HCT116 (cell line): ENCODE measurements around the gene HNRNPL. TPM values are rescaled to one million over a fixed set of nuclear protein-coding genes. Genes with fewer than 3 reads are reported as not detected.

Source experiments
- ATAC-seq: fragments of 200-7000 bp; cut with Tn5 transposase; 2 replicates; pipeline ENCODE4 v1.9.1; 2020; ENCODE audit warnings: mild to moderate bottlenecking, moderate library complexity
- BruUV-seq: library from RNA; stranded (reverse); fragments of 400-500 nt; replicated peaks from 2 replicates; lab custom pipeline; 2021; lab: Mats Ljungman, UMichigan
- CTCF ChIA-PET: fragments of 300-600 bp; sonication (Branson Sonifier 250); formaldehyde crosslinking; loops from one replicate; lab custom pipeline; 2021; ENCODE audit warnings: antibody characterized with exemption; lab: Charles Lee
- POLR2A ChIA-PET: fragments of 300-600, 350-600 bp; sonication (Branson Sonifier 250); formaldehyde crosslinking; loops from one replicate; lab custom pipeline; 2021; ENCODE audit warnings: antibody characterized with exemption; lab: Charles Lee
- RAD21 ChIA-PET, 2 experiments: fragments of 300-600 bp; sonication (Branson Sonifier 250); formaldehyde crosslinking; loops; one replicate each; lab custom pipeline; 2023; ENCODE audit warnings: low total read pairs in 2 of 2; ENCODE audit not compliant: uncharacterized antibody in 2 of 2, unreplicated experiment in 2 of 2, low non-redundant PET in 1 of 2; lab: Charles Lee
- DNase-seq: peaks from one replicate; pipeline ENCODE4 v3.0.0-alpha.2; 2010; ENCODE audit warnings: low read depth, low spot score
- H2AFZ ChIP-seq: fragments of 200-600 bp; shearing (Covaris generic), sonication (generic); 2 replicates; pipeline ENCODE4 v1.6.1; 2017; ENCODE audit warnings: low read depth, mixed run types, mixed read lengths, antibody characterized with exemption, low read length; ENCODE audit not compliant: poor library complexity, severe bottlenecking
- H3K27ac ChIP-seq: 2 replicates; pipeline ENCODE4 v1.5.1; 2012; ENCODE audit warnings: low read depth, low read length
- H3K27me3 ChIP-seq: fragments of 200-600 bp; sonication (generic); 2 replicates; pipeline ENCODE4 v1.6.1; 2016; ENCODE audit warnings: mixed run types, low read length, mixed read lengths; ENCODE audit not compliant: insufficient read depth
- H3K36me3 ChIP-seq, 2 experiments: fragments of 200-500 bp in 1 of 2; fragments of 200-600 bp in 1 of 2; sonication (Bioruptor generic) in 1 of 2; sonication (generic) in 1 of 2; 2 replicates each; pipeline versions ENCODE4 v1.5.1 to v1.6.1; 2014 to 2016; ENCODE audit warnings: low read length in 2 of 2, inconsistent platforms in 1 of 2, mixed read lengths in 1 of 2, mixed run types in 1 of 2; ENCODE audit not compliant: insufficient read depth in 2 of 2, control insufficient read depth in 1 of 2
- H3K4me1 ChIP-seq, 2 experiments: fragments of 200-600 bp in 1 of 2; sonication (generic) in 1 of 2; 2 replicates each; pipeline versions ENCODE4 v1.5.1 to v1.6.1; 2012 to 2017; ENCODE audit warnings: low read length in 2 of 2, inconsistent platforms in 1 of 2, mild to moderate bottlenecking in 1 of 2, mixed read lengths in 1 of 2, mixed run types in 1 of 2, moderate library complexity in 1 of 2; ENCODE audit not compliant: insufficient read depth in 2 of 2, control insufficient read depth in 1 of 2
- H3K4me2 ChIP-seq: fragments of 200-600 bp; sonication (generic); 2 replicates; pipeline ENCODE4 v1.6.1; 2017; ENCODE audit warnings: mixed run types, low read length, mixed read lengths
- H3K4me3 ChIP-seq, 2 experiments: fragments of 200-600 bp in 1 of 2; sonication (generic) in 1 of 2; replicated peaks in 1 of 2; 2 replicates each; pipeline ENCODE4 v1.5.1; 2011 to 2016; ENCODE audit warnings: low read length in 2 of 2, control low read depth in 1 of 2, low read depth in 1 of 2, mild to moderate bottlenecking in 1 of 2, mixed read lengths in 1 of 2, mixed run types in 1 of 2
- H3K79me2 ChIP-seq: fragments of 200-600 bp; sonication (generic); 2 replicates; pipeline ENCODE4 v1.6.1; 2017; ENCODE audit warnings: mild to moderate bottlenecking, mixed run types, low read length, moderate library complexity, mixed read lengths; ENCODE audit not compliant: insufficient read depth
- H3K9ac ChIP-seq: fragments of 200-600 bp; sonication (generic); 2 replicates; pipeline ENCODE4 v1.6.1; 2016; ENCODE audit warnings: low read length, mixed read lengths
- H3K9me2 ChIP-seq: fragments of 200-600 bp; sonication (generic), shearing (Covaris generic); 2 replicates; pipeline ENCODE4 v1.6.1; 2017; ENCODE audit warnings: mixed run types, mild to moderate bottlenecking, moderate library complexity; ENCODE audit not compliant: insufficient read depth
- H3K9me3 ChIP-seq, 2 experiments: fragments of 200-500 bp in 1 of 2; fragments of 200-600 bp in 1 of 2; sonication (Bioruptor generic) in 1 of 2; sonication (generic) in 1 of 2; 2 replicates each; pipeline ENCODE4 v1.6.1; 2014 to 2017; ENCODE audit warnings: low read length in 2 of 2, mixed read lengths in 2 of 2, inconsistent platforms in 1 of 2, low read depth in 1 of 2, mild to moderate bottlenecking in 1 of 2, mixed run types in 1 of 2, moderate library complexity in 1 of 2; ENCODE audit not compliant: control insufficient read depth in 1 of 2, insufficient read depth in 1 of 2
- H4K20me1 ChIP-seq: fragments of 200-600 bp; sonication (generic), shearing (Covaris generic); 2 replicates; pipeline ENCODE4 v1.6.1; 2017; ENCODE audit warnings: mixed run types, mild to moderate bottlenecking, moderate library complexity; ENCODE audit not compliant: insufficient read depth
- CBX3 ChIP-seq: IDR thresholded peaks from 2 replicates; pipeline ENCODE4 v1.6.1; 2012; ENCODE audit warnings: low read depth
- CEBPB ChIP-seq: IDR thresholded peaks from 2 replicates; pipeline ENCODE4 v1.6.1; 2012; ENCODE audit warnings: low read depth
- FOSL1 ChIP-seq: IDR thresholded peaks from 2 replicates; pipeline ENCODE4 v1.6.1; 2012; ENCODE audit warnings: low read depth
- POLR2AphosphoS5 ChIP-seq: IDR thresholded peaks from 2 replicates; pipeline ENCODE4 v1.6.1; 2011; ENCODE audit warnings: mild to moderate bottlenecking, low read depth, low read length, moderate library complexity
- RAD21 ChIP-seq: IDR thresholded peaks from 2 replicates; pipeline ENCODE4 v1.6.1; 2012; ENCODE audit warnings: low read depth, mild to moderate bottlenecking
- REST ChIP-seq: IDR thresholded peaks from 2 replicates; pipeline ENCODE4 v1.6.1; 2012; ENCODE audit warnings: low read depth
- SIN3A ChIP-seq: IDR thresholded peaks from 2 replicates; pipeline ENCODE4 v1.6.1; 2012; ENCODE audit warnings: low read depth
- SRF ChIP-seq: IDR thresholded peaks from 2 replicates; pipeline ENCODE4 v1.6.1; 2012; ENCODE audit warnings: low read depth
- YY1 ChIP-seq: IDR thresholded peaks from 2 replicates; pipeline ENCODE4 v1.6.1; 2011; ENCODE audit warnings: low read length, low read depth, moderate library complexity, mild to moderate bottlenecking; ENCODE audit not compliant: insufficient replicate concordance; ENCODE audit errors: extremely low read depth
- ZNF274 ChIP-seq: fragments of 200-500 bp; sonication (Bioruptor generic); IDR thresholded peaks from 2 replicates; pipeline ENCODE4 v1.6.1; 2014; ENCODE audit warnings: mild to moderate bottlenecking, low read depth, low read length, inconsistent platforms
- intact Hi-C: fragments of 100-400 bp; cut with micrococcal nuclease; formaldehyde crosslinking; loops from 2 replicates; pipeline ENCODE4 v1.10.0; 2022
- total RNA-seq: library from RNA; stranded (reverse); gene quantifications from one replicate; pipeline ENCODE4 v1.2.1, GENCODE V29; 2021; ENCODE audit not compliant: unreplicated experiment

Gene HNRNPL
- total RNA-seq, 1 experiment from 2014 or later = 551 TPM

- POLR2A ChIA-PET = interaction anchor here (1.2 to 3.0 kb wide), 3 partner anchors 9 to 195 kb away, joined by 3 to 16 read pairs (median 5); no protein-coding TSS in a partner anchor
- intact Hi-C loops = no loop called here
- H3K27ac ChIP-seq = 0 out of 2 replicates have a peak overlapping the region, but pooled peaks have one; percentile 10
Measured at GRCh38 chr19:38839816-38840582, 9.8 kb downstream of the HNRNPL start.

GRCh38 chr19:38838986-38839761, 10.6 kb downstream of the HNRNPL start:
- H3K4me1 ChIP-seq = peaks cover 0 to 26% of the 10 kb centered on the region in 2 experiments; a peak in 2 of 4 replicates
- POLR2A ChIA-PET = interaction anchor here (1.2 to 3.0 kb wide), 3 partner anchors 9 to 194 kb away, joined by 3 to 16 read pairs (median 10); no protein-coding TSS in a partner anchor
- H3K79me2 ChIP-seq = peaks cover 46% of the 10 kb centered on the region
- H3K36me3 ChIP-seq = peaks cover 65 to 79% of the 10 kb centered on the region in 2 experiments
- H4K20me1 ChIP-seq = peaks cover 19% of the 10 kb centered on the region; the same call in 1 of the 2 replicates
- no TSS peak for BruUV-seq
- H3K27ac ChIP-seq = peak overlapping the region; percentile 15
- TF ChIP-seq SRF = no peak
- TF ChIP-seq SIN3A = peak; percentile 24; the same call in 1 of the 2 replicates
- TF ChIP-seq CBX3 = no peak
- TF ChIP-seq YY1 = no peak
- TF ChIP-seq CEBPB = no peak
- no peak for TF ChIP-seq FOSL1
- TF ChIP-seq RAD21 = no peak
- TF ChIP-seq REST = no peak
- TF ChIP-seq POLR2AphosphoS5 = peak; percentile 49
- TF ChIP-seq ZNF274 = no peak
- no peak overlapping the region for H2AFZ ChIP-seq
- no peak overlapping the region for H3K4me3 ChIP-seq
- H3K9me3 ChIP-seq = no peaks in the 10 kb centered on the region
- ATAC-seq = 0 out of 2 replicates have a peak, but pooled peaks have one; percentile 1
- no peak for DNase-seq
- intact Hi-C loops = no loop called here
- RAD21 ChIA-PET = no interaction called here
- no peaks in the 10 kb centered on the region for H3K9me2 ChIP-seq
- no peaks in the 10 kb centered on the region for H3K27me3 ChIP-seq
- H3K9ac ChIP-seq = peak overlapping the region; percentile 31
- peak overlapping the region; percentile 23; the same call in 1 of the 2 replicates for H3K4me2 ChIP-seq
- CTCF ChIA-PET = no interaction called here

More at GRCh38 chr19:38839816-38840582, 9.8 kb downstream of the HNRNPL start:
- TF ChIP-seq FOSL1 (no peak), POLR2AphosphoS5 (peak; percentile 42)
- ATAC-seq (no peak), DNase-seq (no peak)
- H3K4me3 ChIP-seq = no peak overlapping the region
- H3K4me2 ChIP-seq = no peak overlapping the region
- no peaks in the 10 kb centered on the region for H3K27me3 ChIP-seq
- H4K20me1 ChIP-seq = peaks cover 23% of the 10 kb centered on the region
- no TSS peak for BruUV-seq
- CTCF ChIA-PET = no interaction called here
- no peak overlapping the region for H2AFZ ChIP-seq
- peaks cover 0 to 26% of the 10 kb centered on the region in 2 experiments; a peak in 2 of 4 replicates for H3K4me1 ChIP-seq
- peaks cover 54% of the 10 kb centered on the region for H3K79me2 ChIP-seq
- RAD21 ChIA-PET = no interaction called here
- no peaks in the 10 kb centered on the region for H3K9me3 ChIP-seq
- H3K9me2 ChIP-seq = no peaks in the 10 kb centered on the region
- peaks cover 73 to 86% of the 10 kb centered on the region in 2 experiments for H3K36me3 ChIP-seq
- H3K9ac ChIP-seq = no peak overlapping the region
